HG03066 (cell line): Measurements from ENCODE around the gene TGIF2.
"Not testable (repeated sequence)": the region's sequence is repeated elsewhere in the genome, so short reads cannot be mapped to it uniquely, and the experiment has no call there.

ENCODE experiments used
- ATAC-seq: cut with Tn5 transposase; IDR thresholded peaks from one replicate; pipeline ENCODE4 v1.9.1; 2021; ENCODE audit warnings: low read depth; ENCODE audit not compliant: unreplicated experiment

TGIF2 gene

GRCh38 chr20:36546111-36546736, 27.2 kb upstream of the TGIF2 start:
- ATAC-seq: no peak

GRCh38 chr20:36547186-36548005, 26.0 kb upstream of the TGIF2 start:
- ATAC-seq: no peak

GRCh38 chr20:36548006-36548315, 25.4 kb upstream of the TGIF2 start:
- no peak for ATAC-seq

GRCh38 chr20:36548704-36549627, 24.4 kb upstream of the TGIF2 start:
- ATAC-seq: no peak

- no peak for ATAC-seq
Measured at GRCh38 chr20:36549628-36549941, 23.8 kb upstream of the TGIF2 start.

GRCh38 chr20:36549942-36550789, 23.2 kb upstream of the TGIF2 start:
- ATAC-seq: no peak

GRCh38 chr20:36550790-36551299, 22.6 kb upstream of the TGIF2 start:
- ATAC-seq: no peak

- ATAC-seq: no peak
Measured at GRCh38 chr20:36555248-36555647, 18.1 kb upstream of the TGIF2 start.

GRCh38 chr20:36562724-36563123, 10.7 kb upstream of the TGIF2 start:
- no peak for ATAC-seq

GRCh38 chr20:36563374-36563773, 10.0 kb upstream of the TGIF2 start:
- ATAC-seq: no peak

- ATAC-seq: not testable (repeated sequence)
Measured at GRCh38 chr20:36564078-36564725, 9.2 kb upstream of the TGIF2 start.

- not testable (repeated sequence) for ATAC-seq
Measured at GRCh38 chr20:36564726-36565121, 8.7 kb upstream of the TGIF2 start.

GRCh38 chr20:36565520-36565919, 7.9 kb upstream of the TGIF2 start:
- ATAC-seq: no peak

GRCh38 chr20:36569847-36570429, 3.5 kb upstream of the TGIF2 start:
- no peak for ATAC-seq

GRCh38 chr20:36571564-36572504, 1.6 kb upstream of the TGIF2 start:
- no peak for ATAC-seq

- no peak for ATAC-seq
Measured at GRCh38 chr20:36572701-36573102, 695 bp upstream of the TGIF2 start.

- ATAC-seq: no peak
Measured at GRCh38 chr20:36573798-36574365, 485 bp downstream of the TGIF2 start.
